Activated CD8-positive, alpha-beta memory T cell treated with anti-CD3 and anti-CD28 coated beads, Interleukin-2, amount 10 ng/mL, durations not matched to agents 7 days and 5 days (primary cell): Measurements from ENCODE around the gene TFAP2E. TPM values are rescaled to one million over a fixed set of nuclear protein-coding genes. Genes with fewer than 3 reads are reported as not detected.

Experiments
- ATAC-seq: fragments of 150-1000 bp; cut with Tn5 transposase; one replicate; pipeline ENCODE4 v1.10.0; 2021; ENCODE audit warnings: moderate library complexity
- CTCF ChIA-PET: fragments of 350-600 bp; sonication (Branson Sonifier 250); formaldehyde crosslinking; loops from one replicate; lab custom pipeline; 2021; ENCODE audit warnings: antibody characterized with exemption; lab: Charles Lee
- DNase-seq: peaks from one replicate; pipeline ENCODE4 v3.0.0-alpha.2; 2020
- H3K27ac Mint-ChIP-seq: one replicate; pipeline ENCODE4 v1.8.0; 2021; ENCODE audit warnings: mild to moderate bottlenecking, mixed read lengths
- H3K27me3 Mint-ChIP-seq: one replicate; pipeline ENCODE4 v1.8.0; 2021; ENCODE audit warnings: mixed read lengths
- H3K36me3 Mint-ChIP-seq: one replicate; pipeline ENCODE4 v1.8.0; 2021; ENCODE audit warnings: mild to moderate bottlenecking, mixed read lengths
- H3K4me1 Mint-ChIP-seq: one replicate; pipeline ENCODE4 v1.8.0; 2021; ENCODE audit warnings: mixed read lengths
- H3K4me3 Mint-ChIP-seq: one replicate; pipeline ENCODE4 v1.8.0; 2021; ENCODE audit warnings: mild to moderate bottlenecking, moderate library complexity, mixed read lengths
- H3K9me3 Mint-ChIP-seq: one replicate; pipeline ENCODE4 v1.8.0; 2022; ENCODE audit warnings: low read depth, mixed read lengths
- total RNA-seq, 2 experiments: library from RNA; stranded (reverse); gene quantifications; one replicate each; pipeline ENCODE4 v1.2.3, GENCODE V29; 2021

Gene TFAP2E
- 1 to 10 TPM in 1 of 2 experiments, under 1 TPM in 1; 0.68 to 1.0 TPM for total RNA-seq

GRCh38 chr1:35573198-35574124 lies at the start of gene TFAP2E:
TFAP2E (plus strand) TSS chr1:35573314; CDS start chr1:35573578, 264 bp downstream.
- ATAC-seq, result no peak
- H3K27ac Mint-ChIP-seq, result no peak within 1 kb of the TSS
- peaks cover 28% of the 10 kb centered on the region for H3K4me1 Mint-ChIP-seq
- no peak for DNase-seq
- peaks cover 3% of the 10 kb centered on the region for H3K36me3 Mint-ChIP-seq
- H3K9me3 Mint-ChIP-seq, result no peaks in the 10 kb centered on the region
- H3K4me3 Mint-ChIP-seq, result no peak within 1 kb of the TSS
- H3K27me3 Mint-ChIP-seq, result peaks cover 45% of the 10 kb centered on the region
- CTCF ChIA-PET, result interaction anchor here (0.5 to 4.8 kb wide), 8 partner anchors 9 to 227 kb away, joined by 3 to 47 read pairs (median 8); no protein-coding TSS in a partner anchor

GRCh38 chr1:35524106-35524505 lies 49.0 kb upstream of the TFAP2E start:
- Mint-ChIP-seq H3K4me1 (no peaks in the 10 kb centered on the region), H3K9me3 (peaks cover 33% of the 10 kb centered on the region)
- CTCF ChIA-PET, result interaction anchor here (0.6 to 1.2 kb wide), 3 partner anchors 9 to 73 kb away, joined by 3 to 5 read pairs (median 3); no protein-coding TSS in a partner anchor

GRCh38 chr1:35530168-35530567 lies 42.9 kb upstream of the TFAP2E start:
- H3K4me3 Mint-ChIP-seq, result no peak overlapping the region
- peaks cover 2% of the 10 kb centered on the region for H3K4me1 Mint-ChIP-seq
- H3K27me3 Mint-ChIP-seq, result no peaks in the 10 kb centered on the region
- peaks cover 34% of the 10 kb centered on the region for H3K9me3 Mint-ChIP-seq
- no peak overlapping the region for H3K27ac Mint-ChIP-seq
- H3K36me3 Mint-ChIP-seq, result peaks cover 72% of the 10 kb centered on the region
- CTCF ChIA-PET, result interaction anchor here (0.9 kb wide), 1 partner anchor 8 kb away, joined by 3 read pairs; no protein-coding TSS in a partner anchor
- ATAC-seq (no peak), DNase-seq (no peak)

More at GRCh38 chr1:35524106-35524505, 49.0 kb upstream of the TFAP2E start:
- ATAC-seq (no peak), DNase-seq (no peak)
- H3K36me3 Mint-ChIP-seq, result peaks cover 49% of the 10 kb centered on the region
- no peak overlapping the region for H3K27ac Mint-ChIP-seq
- H3K4me3 Mint-ChIP-seq, result no peak overlapping the region
- no peaks in the 10 kb centered on the region for H3K27me3 Mint-ChIP-seq

- H3K4me1 Mint-ChIP-seq, result peaks cover 4% of the 10 kb centered on the region
- CTCF ChIA-PET, result no interaction called here
- no peak overlapping the region for H3K4me3 Mint-ChIP-seq
- peaks cover 28% of the 10 kb centered on the region for H3K9me3 Mint-ChIP-seq
- H3K27ac Mint-ChIP-seq, result no peak overlapping the region
- H3K27me3 Mint-ChIP-seq, result no peaks in the 10 kb centered on the region
- peaks cover 70% of the 10 kb centered on the region for H3K36me3 Mint-ChIP-seq
- DNase-seq, result no peak
- ATAC-seq, result no peak
Observed at GRCh38 chr1:35530946-35531345, 42.2 kb upstream of the TFAP2E start.

- CTCF ChIA-PET, result interaction anchor here (0.6 kb wide), 2 partner anchors 48 to 928 kb away, joined by 3 read pairs; no protein-coding TSS in a partner anchor
- Mint-ChIP-seq H3K9me3 (peaks cover 28% of the 10 kb centered on the region), H3K36me3 (peaks cover 70% of the 10 kb centered on the region), H3K4me1 (peaks cover 4% of the 10 kb centered on the region), H3K27me3 (no peaks in the 10 kb centered on the region), H3K4me3 (no peak overlapping the region), H3K27ac (no peak overlapping the region)
- ATAC-seq (no peak), DNase-seq (no peak)
Observed at GRCh38 chr1:35531368-35531767, 41.7 kb upstream of the TFAP2E start.

GRCh38 chr1:35532497-35533223 lies 40.5 kb upstream of the TFAP2E start:
- Mint-ChIP-seq H3K9me3 (peaks cover 23% of the 10 kb centered on the region), H3K27me3 (no peaks in the 10 kb centered on the region), H3K36me3 (peaks cover 65% of the 10 kb centered on the region), H3K4me1 (peaks cover 17% of the 10 kb centered on the region), H3K4me3 (no peak overlapping the region), H3K27ac (no peak overlapping the region)
- DNase-seq (no peak), ATAC-seq (no peak)
- CTCF ChIA-PET, result interaction anchor here (1.3 kb wide), 2 partner anchors 32 to 81 kb away, joined by 4 to 5 read pairs; no protein-coding TSS in a partner anchor

GRCh38 chr1:35533586-35533985 lies 39.5 kb upstream of the TFAP2E start:
- Mint-ChIP-seq H3K27ac (peak overlapping the region; percentile 15), H3K36me3 (peaks cover 61% of the 10 kb centered on the region), H3K27me3 (no peaks in the 10 kb centered on the region), H3K4me3 (no peak overlapping the region), H3K4me1 (peaks cover 23% of the 10 kb centered on the region), H3K9me3 (peaks cover 17% of the 10 kb centered on the region)
- CTCF ChIA-PET, result interaction anchor here (0.7 to 1.3 kb wide), 3 partner anchors 28 to 82 kb away, joined by 4 read pairs; no protein-coding TSS in a partner anchor
- no peak for DNase-seq
- no peak for ATAC-seq

- Mint-ChIP-seq H3K4me1 (peaks cover 40% of the 10 kb centered on the region), H3K36me3 (peaks cover 53% of the 10 kb centered on the region), H3K4me3 (no peak overlapping the region), H3K9me3 (peaks cover 6% of the 10 kb centered on the region), H3K27me3 (no peaks in the 10 kb centered on the region), H3K27ac (no peak overlapping the region)
- CTCF ChIA-PET, result interaction anchor here (0.6 to 4.6 kb wide), 3 partner anchors 84 to 184 kb away, joined by 3 to 30 read pairs (median 4); no protein-coding TSS in a partner anchor
- DNase-seq (no peak), ATAC-seq (no peak)
Observed at GRCh38 chr1:35535243-35535642, 37.9 kb upstream of the TFAP2E start.

- Mint-ChIP-seq H3K4me3 (no peak overlapping the region), H3K4me1 (peaks cover 49% of the 10 kb centered on the region), H3K27me3 (no peaks in the 10 kb centered on the region), H3K9me3 (no peaks in the 10 kb centered on the region), H3K36me3 (peaks cover 47% of the 10 kb centered on the region), H3K27ac (no peak overlapping the region)
- no peak for DNase-seq
- CTCF ChIA-PET, result interaction anchor here (0.6 to 4.6 kb wide), 5 partner anchors 28 to 747 kb away, joined by 3 to 30 read pairs (median 5); no protein-coding TSS in a partner anchor
- ATAC-seq, result no peak
Observed at GRCh38 chr1:35536556-35537162, 36.5 kb upstream of the TFAP2E start.

- Mint-ChIP-seq H3K9me3 (no peaks in the 10 kb centered on the region), H3K27ac (peak overlapping the region; percentile 51)
- no peak for DNase-seq
Observed at GRCh38 chr1:35537806-35538205, 35.3 kb upstream of the TFAP2E start.

GRCh38 chr1:35539073-35539823 lies 33.9 kb upstream of the TFAP2E start:
- Mint-ChIP-seq H3K36me3 (peaks cover 32% of the 10 kb centered on the region), H3K27ac (peak overlapping the region; percentile 95), H3K9me3 (no peaks in the 10 kb centered on the region), H3K4me1 (peaks cover 56% of the 10 kb centered on the region), H3K27me3 (no peaks in the 10 kb centered on the region), H3K4me3 (peak overlapping the region; percentile 69)
- DNase-seq, result peak; percentile 73
- CTCF ChIA-PET, result interaction anchor here (0.8 to 4.6 kb wide), 7 partner anchors 10 to 187 kb away, joined by 3 to 30 read pairs (median 4); no protein-coding TSS in a partner anchor
- ATAC-seq, result peak; percentile 93

More at GRCh38 chr1:35537806-35538205, 35.3 kb upstream of the TFAP2E start:
- no peak for ATAC-seq
- Mint-ChIP-seq H3K36me3 (peaks cover 40% of the 10 kb centered on the region), H3K27me3 (no peaks in the 10 kb centered on the region), H3K4me1 (peaks cover 53% of the 10 kb centered on the region), H3K4me3 (no peak overlapping the region)
- CTCF ChIA-PET, result interaction anchor here (0.6 to 4.6 kb wide), 6 partner anchors 8 to 134 kb away, joined by 3 to 30 read pairs (median 3); no protein-coding TSS in a partner anchor

GRCh38 chr1:35539824-35540261 lies 33.3 kb upstream of the TFAP2E start:
- Mint-ChIP-seq H3K9me3 (no peaks in the 10 kb centered on the region), H3K4me1 (peaks cover 59% of the 10 kb centered on the region), H3K36me3 (peaks cover 32% of the 10 kb centered on the region), H3K4me3 (peak overlapping the region; percentile 69), H3K27me3 (no peaks in the 10 kb centered on the region), H3K27ac (peak overlapping the region; percentile 95)
- peak; percentile 51 for ATAC-seq
- no peak for DNase-seq
- CTCF ChIA-PET, result interaction anchor here (0.8 to 4.6 kb wide), 6 partner anchors 9 to 187 kb away, joined by 3 to 30 read pairs (median 4); no protein-coding TSS in a partner anchor
